ENCODE results near the gene NMB.

- TF ChIP-seq EZH2 (IDR thresholded peaks at IDR 0.05; ENCODE audit: insufficient read depth, poor library complexity, severe bottlenecking) (no peak), EZH2phosphoT487 (IDR thresholded peaks at IDR 0.05; ENCODE audit: insufficient read depth, low read depth) (no peak)
Measured at GRCh38 chr15:84661001-84661400, 3.0 kb upstream of the NMB start.

Data from GM23248 (cell line).